Measurements from ENCODE around the gene PROX1.

PROX1 gene, protein sequence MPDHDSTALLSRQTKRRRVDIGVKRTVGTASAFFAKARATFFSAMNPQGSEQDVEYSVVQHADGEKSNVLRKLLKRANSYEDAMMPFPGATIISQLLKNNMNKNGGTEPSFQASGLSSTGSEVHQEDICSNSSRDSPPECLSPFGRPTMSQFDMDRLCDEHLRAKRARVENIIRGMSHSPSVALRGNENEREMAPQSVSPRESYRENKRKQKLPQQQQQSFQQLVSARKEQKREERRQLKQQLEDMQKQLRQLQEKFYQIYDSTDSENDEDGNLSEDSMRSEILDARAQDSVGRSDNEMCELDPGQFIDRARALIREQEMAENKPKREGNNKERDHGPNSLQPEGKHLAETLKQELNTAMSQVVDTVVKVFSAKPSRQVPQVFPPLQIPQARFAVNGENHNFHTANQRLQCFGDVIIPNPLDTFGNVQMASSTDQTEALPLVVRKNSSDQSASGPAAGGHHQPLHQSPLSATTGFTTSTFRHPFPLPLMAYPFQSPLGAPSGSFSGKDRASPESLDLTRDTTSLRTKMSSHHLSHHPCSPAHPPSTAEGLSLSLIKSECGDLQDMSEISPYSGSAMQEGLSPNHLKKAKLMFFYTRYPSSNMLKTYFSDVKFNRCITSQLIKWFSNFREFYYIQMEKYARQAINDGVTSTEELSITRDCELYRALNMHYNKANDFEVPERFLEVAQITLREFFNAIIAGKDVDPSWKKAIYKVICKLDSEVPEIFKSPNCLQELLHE

DNA sequence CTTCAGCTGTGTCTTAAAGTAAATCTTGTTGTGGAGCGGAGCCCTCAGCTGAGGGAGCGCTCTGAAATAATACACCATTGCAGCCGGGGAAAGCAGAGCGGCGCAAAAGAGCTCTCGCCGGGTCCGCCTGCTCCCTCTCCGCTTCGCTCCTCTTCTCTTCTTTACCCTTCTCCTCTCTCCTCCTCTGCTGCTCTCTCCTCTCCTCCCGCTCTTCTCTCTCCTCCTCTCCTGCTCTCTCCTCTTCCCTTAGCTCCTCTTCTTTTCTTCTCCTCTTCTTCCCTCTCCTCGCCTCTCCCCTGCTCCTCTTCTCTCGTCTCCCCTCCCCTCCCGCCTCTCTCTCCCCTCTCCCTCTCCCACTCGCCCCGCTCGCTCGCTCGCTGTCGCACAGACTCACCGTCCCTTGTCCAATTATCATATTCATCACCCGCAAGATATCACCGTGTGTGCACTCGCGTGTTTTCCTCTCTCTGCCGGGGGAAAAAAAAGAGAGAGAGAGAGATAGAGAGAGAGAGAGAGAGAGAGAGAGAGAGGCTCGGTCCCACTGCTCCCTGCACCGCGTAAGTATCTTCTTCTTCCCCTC, at the start of gene PROX1:
TSS of gene PROX1 (plus strand) at position 47 of the 580 bp plus-strand sequence. CDS start 8,563 bp downstream, outside the sequence.
- no peak for DNase-seq (ENCODE audit: low read depth)

DNA sequence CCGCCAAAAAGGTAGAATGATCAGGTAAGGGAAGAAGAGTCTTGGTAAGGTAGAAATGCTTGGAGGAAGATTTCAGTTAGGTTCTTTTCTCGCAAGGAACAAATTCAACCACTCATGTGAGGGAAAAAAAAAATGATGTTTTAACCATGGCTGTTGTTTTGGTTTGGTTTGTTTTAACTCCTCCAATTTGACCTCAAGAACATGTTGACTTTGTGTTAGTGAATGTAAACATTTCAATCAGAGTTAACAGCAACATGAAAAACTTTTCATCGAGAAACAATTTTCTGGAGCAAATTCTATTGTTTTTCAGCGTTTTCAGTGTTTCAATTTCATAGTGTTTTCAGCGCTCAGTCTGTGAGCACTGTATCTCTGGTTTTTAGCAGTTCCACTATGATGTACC, 49.0 kb upstream of the PROX1 start:
- DNase-seq (ENCODE audit: low read depth) = no peak

DNA sequence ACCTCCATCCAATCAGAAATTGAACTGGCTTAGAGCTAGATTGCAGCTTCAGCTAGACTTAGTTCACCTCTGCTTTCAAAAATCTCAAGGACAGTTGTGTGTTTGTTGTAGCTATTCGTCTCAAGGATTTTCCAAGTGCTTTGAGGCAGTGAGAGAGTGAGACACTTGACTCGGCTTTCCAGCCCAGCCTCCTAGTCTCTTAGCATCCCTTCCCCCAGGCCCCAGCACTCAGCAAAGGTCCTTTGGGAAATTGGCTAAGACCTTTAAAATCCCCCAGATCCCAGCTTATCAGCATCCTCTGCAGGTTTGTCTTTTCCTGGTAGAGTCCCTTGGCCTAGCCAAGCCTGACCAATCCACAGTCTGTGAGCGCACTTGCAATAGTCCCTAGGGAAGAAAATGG, 47.9 kb upstream of the PROX1 start:
- no peak for DNase-seq (ENCODE audit: low read depth)

DNA sequence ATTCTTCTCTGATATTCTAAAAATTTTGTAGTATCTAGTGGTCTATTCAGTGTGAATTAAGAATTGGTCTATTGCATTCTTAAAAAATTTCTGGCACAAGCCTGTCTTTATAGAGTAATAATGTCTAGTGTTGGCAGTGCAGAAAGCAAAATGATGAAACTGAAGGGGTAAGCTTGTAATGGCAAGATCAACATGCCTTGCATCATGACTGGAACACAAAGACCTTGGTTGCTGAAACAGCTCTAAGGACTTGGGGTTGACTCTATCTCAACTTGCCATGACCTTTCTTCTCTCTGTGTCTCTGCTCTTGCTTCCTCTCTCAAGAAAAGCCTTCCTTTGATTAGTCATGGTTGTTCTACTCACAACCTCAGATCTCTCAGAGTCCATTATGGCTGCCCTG, 46.8 kb upstream of the PROX1 start:
- no peak for DNase-seq (ENCODE audit: low read depth)

DNA sequence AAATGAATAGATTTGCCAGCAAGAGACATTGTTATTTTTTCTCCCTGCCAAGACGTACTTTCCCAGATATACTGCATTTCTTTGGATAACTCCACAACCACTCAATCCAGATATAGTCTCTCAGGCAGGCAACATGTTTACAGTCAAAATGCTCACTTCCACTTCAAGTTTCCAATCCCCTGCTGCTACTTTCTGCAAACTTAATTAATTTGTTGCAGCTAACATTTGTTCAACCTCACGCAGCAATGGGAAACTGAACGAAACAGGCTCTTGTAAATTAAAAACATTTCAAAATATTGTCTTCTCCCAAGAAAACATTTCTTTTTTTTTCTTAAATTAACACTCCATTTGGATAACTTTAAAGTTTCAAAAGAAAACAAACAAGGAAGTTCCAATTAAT, 45.7 kb upstream of the PROX1 start:
- no peak for DNase-seq (ENCODE audit: low read depth)

DNA sequence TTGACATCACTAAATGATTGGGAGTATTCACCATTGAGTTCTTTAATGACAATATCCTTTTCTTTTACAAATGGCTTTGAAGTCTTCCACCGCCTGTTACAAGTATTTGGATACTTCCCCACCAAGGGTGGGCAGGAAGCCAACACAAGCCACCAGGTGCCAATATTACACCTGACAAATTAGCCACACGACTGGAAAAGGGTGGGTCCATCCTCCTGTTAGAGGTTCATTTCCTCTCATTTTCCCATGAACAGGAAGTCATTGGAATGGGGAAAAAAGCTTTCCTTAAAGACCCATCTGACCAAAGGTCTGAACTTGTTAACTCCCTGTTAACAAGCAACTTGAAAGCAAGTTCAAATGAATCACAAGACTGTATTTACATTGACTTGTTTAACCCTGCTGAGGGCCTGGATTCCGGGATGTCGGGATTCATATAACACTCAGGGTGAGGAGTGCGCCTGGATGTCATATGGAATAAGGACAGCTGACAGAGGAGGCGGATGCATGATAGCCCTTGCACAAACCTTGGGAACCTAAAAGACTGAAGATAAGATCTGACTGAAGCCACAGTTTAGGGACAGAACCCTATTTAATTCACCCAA, 40.5 kb upstream of the PROX1 start:
- no peak for DNase-seq (ENCODE audit: low read depth)

DNA sequence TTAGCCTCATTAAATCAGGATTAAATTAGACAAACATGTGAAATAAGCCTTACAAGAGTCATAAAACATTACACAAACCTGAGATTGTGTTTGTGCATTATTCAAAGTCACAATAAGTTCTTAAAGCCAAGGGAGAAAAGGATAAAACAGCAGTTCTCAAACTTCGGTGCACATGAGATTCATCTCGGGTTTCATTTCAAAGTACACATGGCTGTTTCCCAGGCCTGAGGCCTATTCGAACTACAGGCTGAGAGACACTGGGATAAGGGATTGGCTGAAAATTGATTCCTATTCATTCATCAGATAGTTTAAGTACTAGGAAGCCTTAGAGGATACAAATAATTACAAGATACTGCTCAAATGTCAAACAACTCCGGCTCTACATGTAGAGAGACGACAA, 35.9 kb upstream of the PROX1 start:
- no peak for DNase-seq (ENCODE audit: low read depth)

DNA sequence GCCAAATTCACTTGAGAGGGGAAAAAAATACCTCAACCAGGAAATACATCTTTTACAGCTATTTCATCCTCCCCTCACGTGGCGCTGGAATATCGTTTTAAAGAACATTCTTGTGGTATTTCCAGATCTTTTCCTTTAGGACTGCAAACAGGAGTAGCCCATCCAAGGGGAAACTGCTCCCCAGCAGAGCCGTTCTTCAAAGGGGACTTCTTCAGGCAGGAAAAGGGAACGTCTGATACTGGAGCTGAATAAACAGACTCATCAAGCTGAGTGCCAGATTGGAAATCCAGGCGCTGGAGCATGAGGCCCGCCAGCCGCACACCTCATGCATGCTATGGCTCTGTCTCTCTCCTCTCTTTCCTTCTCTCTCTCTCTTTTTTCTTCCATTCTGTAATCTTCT, 34.0 kb upstream of the PROX1 start:
- DNase-seq (ENCODE audit: low read depth) = no peak

DNA sequence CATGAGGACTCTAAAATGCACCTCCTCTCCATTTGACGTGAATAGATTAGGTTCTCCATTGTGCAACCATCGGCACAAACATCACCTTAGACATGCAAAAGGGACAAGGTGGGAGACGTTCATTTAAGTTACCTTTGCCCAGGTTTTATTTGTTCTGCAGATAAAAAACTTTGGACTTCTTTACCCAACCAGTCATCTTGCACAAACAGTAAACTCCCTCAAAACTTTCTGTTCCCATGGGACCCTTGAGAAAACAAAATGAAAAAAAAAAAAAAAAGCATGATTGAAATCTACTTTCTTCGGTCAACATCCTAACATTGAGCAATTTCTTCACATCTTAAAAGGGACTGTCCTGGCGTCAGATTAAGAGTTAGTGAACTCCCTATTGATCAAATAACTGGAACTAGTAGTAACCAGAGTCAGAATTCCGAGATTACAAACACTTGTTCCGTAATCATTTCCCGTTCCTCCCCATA, 31.4 kb upstream of the PROX1 start:
- no peak for DNase-seq (ENCODE audit: low read depth)

DNA sequence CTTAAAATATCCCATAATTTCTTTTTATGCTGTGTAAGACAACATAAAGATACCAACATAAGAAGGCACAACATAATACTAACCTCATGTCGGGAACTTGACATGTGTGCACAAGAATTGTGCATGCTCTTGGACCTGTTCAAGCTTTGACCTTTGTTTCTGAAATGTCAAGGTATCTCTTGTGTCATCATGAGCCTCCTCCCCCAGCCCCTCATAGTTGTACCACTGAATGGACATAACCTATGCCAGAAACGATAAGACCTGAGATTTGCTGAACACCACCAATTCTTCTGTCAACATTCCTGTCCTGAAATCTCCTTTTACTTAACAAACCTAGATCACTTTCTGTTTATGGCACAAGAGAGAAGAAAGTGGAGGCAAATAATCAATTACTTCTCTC, 29.4 kb upstream of the PROX1 start:
- no peak for DNase-seq (ENCODE audit: low read depth)

DNA sequence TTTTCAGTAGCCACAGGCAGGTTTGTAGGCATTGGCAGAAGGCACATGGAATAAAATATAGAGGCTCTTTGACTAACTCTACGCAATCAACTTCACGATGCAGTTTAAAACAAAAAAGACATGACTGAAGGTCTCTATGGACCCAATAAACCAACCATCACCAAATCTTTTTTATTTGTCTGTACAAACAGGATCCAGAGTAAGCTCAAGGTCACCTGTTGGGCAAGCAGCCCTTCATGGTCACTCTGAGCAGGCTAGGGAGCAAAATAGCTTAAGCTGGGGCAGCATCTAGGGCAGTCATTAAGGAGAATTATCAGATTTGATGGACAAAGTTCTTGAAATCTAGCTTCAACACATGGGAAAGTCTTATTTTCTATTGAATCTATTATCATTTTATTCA, 26.8 kb upstream of the PROX1 start:
- DNase-seq (ENCODE audit: low read depth) = no peak

DNA sequence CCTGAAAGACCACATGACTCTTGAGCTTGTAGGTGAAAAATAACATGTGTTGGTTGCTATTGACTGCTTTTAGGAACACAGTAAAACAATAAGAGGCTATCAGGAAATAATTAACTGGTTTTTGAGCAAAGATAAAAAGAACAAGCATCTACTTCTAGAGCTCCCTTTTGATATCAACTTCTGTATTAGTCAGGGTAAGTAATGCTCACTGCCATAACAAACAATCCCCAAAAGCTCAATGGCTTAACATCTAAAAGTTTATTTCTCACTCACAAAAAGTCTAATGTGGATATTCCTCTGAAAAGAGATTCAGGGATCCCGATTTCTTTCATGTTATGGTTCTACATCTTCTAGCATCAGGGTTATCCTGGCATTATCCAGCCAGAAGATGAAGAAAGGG, 25.3 kb upstream of the PROX1 start:
- no peak for DNase-seq (ENCODE audit: low read depth)

DNA sequence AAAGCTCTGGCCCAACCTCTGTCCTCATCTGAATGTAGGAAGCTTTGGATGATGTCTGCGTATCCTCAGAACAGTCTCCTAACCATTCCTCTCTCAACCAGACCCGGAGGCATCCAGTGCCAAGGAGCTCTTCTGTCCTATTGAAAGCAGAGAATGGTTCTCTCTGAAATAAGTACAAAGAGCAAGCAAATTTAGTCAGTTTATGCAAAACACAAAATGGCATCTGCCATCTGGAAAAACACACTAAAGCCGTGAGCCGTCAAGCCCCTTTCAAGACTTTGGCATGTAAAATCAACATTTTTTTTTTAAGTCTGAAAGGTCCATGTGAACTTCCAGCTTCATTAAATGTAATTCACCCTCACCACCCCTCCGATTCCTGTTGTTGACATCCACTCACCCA, 21.7 kb upstream of the PROX1 start:
- no peak for DNase-seq (ENCODE audit: low read depth)

DNA sequence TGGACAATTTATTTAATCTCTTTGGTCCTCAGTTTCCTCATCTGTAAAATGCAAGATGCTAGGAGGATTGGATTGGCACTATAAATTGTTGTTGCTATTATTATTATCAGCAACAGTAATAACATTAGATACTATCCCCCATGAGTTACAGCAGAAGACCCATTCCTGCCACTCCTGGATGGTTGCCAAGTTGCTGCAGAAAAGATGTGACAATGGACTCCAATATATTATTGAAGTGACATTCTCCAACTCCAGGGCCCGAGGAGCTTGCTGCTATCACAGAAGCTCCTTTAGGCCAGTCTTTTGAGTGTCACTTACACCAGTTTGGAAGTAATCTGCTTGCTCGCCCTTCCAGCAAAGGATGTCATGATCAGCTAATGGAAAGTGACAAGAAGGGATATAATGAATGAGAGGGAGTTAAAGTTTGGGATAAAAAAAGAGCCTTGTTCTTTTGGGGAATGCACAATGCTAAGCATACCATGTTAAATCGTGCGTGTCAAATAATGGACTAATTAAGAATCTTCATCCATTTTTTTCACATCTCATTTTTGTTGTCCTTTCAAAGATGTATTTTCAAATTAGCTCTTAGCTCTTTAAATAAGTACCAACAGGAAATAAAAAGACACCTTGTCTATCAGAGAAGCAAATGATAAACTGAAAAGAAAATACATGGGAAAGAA, 19.5 kb upstream of the PROX1 start:
- no peak for DNase-seq (ENCODE audit: low read depth)

DNA sequence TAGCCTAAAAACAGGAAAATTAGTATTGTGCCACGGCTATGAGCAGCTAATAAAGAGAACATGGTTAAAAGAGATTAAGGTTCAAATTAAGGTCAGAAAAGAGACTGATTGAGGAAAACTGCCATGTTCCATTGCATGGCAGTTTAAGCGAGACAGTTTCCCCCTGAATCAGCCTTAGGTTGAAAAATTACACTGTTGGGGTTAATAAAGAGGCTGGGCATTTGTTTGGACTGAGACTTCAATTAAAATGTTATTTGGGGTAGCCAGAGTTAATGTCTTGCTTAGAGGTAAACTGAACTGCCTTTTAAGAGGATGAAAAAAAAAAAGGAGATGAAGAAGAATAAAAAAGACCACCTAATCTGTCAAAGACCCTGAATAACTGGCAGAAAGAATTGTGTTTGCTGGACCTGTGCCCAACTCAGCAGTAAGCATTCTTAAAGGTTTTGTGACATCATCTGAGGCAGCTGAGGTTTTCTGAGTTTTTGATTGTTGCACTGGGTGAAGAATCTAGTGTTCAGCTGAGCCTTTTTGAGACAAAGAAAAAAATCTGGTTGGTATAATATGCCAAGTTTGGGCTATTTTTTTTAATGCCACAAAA, 17.7 kb upstream of the PROX1 start:
- DNase-seq (ENCODE audit: low read depth) = no peak

DNA sequence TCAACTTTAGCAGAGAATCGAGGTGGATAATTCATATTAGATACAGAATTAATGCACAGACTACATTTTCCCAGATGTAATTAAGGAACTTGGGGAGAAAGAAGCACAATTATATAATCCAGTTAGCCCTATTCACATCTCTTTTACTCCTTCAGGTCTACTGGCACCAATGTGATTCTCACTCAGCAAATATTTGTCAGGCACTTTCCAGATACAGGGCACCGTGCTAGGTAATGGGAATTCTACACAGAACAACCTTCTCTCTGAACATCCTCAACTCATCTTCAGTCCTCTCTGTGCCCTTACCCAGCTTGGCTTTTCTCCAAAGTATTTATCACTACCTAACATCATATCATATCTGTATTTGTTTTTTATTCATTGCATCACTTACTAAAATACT, 15.6 kb upstream of the PROX1 start:
- no peak for DNase-seq (ENCODE audit: low read depth)

DNA sequence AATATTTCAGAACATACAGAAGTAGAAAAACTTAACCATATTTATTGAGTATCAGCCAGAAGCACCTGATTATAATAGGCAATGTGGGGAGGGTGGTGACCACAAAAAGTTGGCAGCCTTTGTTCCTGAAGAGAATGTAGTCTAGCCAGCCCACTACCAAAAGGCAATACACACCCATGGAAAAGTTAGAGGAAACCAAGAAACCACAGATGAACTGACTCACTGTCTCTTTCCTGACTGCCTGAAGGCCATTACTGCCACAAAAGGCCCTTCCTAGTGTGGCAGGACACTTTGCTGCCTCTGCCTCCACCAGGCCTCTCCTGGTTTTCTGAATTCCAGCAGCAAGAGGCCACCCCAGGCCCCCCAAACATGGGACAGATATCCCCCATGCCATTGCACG, 14.6 kb upstream of the PROX1 start:
- no peak for DNase-seq (ENCODE audit: low read depth)

DNA sequence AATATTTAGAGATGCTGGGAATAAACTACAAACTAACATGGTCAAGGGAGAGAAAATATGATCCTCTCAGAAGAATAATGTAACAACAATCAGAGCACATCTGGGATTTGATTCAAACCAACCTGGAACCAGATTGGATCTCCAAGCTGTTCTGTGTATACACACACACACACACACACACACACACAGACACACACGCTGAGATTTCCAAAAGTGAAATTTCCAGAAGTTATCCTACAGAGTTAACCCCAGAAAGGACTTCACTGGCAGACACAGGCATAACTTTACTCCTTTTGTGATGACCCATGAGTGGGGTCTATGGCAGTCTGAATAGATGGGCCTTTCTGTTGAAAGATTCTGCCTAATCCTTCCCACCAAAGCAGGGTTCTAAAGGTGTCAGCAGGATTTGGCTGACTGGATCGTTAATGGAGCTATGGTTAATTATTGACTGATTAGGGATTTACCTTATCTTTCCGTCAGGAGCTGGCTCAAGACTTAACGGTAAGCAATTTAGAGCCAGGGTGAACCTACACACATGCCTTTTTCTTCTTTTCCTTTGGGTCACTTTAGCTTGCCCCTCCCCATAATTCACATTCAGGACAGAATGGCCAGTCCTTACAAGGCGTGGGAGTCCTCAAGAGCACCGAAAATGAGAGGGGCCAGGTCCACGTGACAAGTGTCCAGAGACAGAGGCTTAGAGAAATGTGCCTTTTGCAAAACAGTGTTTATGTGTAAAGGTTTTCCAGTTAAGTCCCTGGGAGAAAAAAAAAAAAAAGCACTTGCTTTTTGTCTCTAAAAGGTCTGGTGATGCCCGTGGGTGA, 10.9 kb upstream of the PROX1 start:
- no peak for DNase-seq (ENCODE audit: low read depth)

DNA sequence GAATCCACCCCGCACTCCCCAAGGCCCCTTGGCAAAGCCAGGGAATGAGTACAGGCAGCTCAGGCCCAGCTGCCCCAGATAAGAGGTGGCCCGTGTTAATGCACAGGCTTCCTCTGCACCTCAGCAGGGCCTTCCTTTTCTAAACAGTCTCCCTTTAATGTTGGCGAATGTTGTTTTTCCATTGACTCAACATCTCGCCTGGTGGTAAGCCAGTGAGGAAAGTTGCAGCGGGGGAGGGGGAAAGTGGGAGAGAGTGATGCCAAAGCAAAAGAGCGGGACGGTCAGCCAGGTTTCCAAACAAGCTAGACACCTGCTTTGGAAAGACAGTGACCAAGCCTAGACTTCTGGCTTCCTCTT, 10.3 kb upstream of the PROX1 start:
- no peak for DNase-seq (ENCODE audit: low read depth)

DNA sequence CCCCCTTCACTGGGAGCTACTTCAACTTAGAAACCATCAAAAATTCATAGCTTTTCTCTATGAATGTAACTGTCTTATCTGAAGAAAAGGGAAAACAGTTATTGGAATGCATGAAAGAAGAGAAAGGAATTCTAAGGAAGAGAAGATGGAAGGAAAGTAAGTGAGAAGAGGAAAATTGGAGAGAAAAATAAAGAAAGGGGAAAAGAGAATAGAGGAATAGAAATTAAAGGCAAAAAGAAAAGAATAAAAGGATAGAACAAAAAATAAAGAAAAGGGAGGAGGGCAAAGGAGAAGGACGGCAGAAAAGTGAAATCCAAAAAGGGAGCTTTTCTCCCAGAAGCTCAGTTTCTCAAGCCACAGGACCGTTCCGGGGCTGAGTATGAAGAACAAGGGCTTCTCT, 9.9 kb upstream of the PROX1 start:
- no peak for DNase-seq (ENCODE audit: low read depth)
